HG02610 (cell line): ENCODE measurements around the gene SLC25A46.
"Not testable (repeated sequence)": the region's sequence is repeated elsewhere in the genome, so short reads cannot be mapped to it uniquely, and the experiment has no call there.

Experiments used
- ATAC-seq: cut with Tn5 transposase; IDR thresholded peaks from one replicate; pipeline ENCODE4 v1.9.1; 2021; ENCODE audit warnings: mild to moderate bottlenecking, moderate library complexity; ENCODE audit not compliant: unreplicated experiment

SLC25A46 gene

DNA sequence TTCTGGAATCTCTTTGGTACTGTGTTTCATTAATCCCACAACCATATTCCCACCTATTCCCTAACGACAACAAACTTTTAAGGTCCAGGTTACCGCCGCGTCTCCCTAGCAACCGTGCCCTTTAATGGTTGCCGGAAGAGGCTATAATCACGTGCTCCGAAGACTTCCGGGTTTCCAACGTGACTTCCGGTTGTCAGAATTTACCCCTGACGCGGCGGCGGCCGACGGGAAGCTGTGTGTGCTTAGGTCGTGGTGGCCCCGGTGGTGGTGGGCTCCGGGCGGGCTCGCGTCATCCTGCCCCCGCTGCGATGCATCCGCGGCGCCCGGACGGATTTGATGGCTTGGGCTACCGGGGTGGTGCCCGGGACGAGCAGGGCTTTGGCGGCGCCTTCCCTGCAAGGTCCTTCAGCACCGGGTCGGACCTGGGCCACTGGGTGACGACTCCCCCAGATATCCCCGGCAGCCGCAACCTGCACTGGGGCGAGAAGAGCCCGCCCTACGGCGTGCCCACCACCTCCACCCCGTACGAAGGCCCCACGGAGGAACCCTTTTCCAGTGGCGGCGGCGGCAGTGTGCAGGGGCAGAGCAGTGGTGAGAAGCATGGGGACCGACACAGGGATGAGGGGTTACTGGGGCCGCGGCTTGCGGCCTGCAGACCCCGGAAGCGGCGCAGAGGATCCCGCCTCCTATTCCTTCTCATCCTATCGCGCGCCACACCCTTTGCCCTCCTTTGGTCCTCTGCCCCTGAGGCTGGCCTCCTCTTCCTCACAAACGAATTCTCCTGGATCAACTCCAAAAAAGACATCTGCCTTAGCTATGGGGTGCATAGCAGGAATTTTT is at the start of gene SLC25A46:
Gene SLC25A46, plus strand, starts transcription at position 196 of the 840 bp plus-strand sequence. Its CDS starts 113 bp downstream, at position 309.
- peak; percentile 98 for ATAC-seq

DNA sequence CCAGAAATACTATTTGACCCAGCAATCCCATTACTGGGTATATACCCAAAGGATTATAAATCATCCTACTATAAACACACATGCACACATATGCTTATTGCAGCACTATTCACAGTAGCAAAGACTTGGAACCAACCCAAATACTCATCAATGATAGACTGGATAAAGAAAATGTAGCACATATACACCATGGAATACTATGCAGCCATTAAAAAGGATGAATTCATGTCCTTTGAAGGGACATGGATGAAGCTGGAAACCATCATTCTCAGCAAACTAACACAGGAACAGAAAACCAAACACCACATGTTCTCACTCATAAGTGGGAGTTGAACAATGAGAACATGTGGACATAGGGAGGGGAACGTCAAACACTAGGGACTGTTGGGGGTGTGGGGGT is 48.2 kb upstream of the SLC25A46 start:
- not testable (repeated sequence) for ATAC-seq

DNA sequence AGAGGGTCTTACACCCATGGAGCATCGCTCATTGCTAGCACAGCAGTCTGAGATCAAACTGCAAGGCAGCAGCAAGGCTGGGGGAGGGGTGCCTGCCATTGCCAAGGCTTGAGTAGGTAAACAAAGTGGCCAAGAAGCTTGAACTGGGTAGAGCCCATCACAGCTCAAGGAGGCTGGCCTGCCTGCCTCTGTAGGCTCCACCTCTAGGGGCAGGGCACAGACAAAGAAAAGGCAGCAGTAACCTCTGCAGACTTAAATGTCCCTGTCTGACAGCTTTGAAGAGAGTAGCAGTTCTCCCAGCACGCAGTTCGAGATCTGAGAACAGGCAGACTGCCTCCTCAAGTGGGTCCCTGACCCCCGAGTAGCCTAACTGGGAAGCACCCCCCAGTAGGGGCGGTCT is 46.1 kb upstream of the SLC25A46 start:
- ATAC-seq, result not testable (repeated sequence)

DNA sequence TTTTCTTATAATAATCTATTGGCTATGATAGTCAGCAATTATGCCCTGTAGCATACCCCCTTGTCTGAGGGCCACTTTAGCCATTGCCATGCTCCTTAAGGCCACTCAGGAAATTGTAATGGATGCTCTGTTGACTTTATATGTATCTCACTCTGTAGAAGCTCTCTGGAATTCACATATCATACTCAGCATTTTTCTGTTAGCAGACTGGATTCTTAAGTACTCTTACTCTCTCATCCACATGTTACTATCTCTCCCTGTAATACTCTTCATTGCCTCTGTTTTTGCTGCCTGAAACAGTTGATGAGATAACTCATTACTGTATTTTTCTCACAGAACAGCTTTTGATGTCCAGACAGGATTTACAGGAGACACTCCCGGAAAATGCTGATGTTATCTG is 36.5 kb upstream of the SLC25A46 start:
- ATAC-seq, result no peak

DNA sequence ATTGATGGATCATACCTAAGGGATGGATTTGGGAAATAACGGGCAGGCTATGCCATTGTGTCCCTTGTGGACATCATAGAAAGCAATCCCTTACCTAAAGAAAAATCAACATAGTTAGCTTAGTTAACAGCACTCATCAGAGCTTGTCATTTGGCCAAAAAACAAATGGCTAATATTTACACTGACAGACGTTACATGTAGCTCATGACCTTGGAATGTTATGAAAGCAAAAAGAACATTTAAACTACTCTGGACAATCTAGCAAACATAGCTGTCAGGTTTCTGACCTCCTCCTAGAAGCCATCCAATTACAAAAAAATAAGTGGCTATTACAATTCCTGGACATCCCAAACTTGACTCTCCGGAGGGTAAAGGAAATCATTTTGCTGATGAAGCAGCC is 36.1 kb upstream of the SLC25A46 start:
- ATAC-seq, result no peak

DNA sequence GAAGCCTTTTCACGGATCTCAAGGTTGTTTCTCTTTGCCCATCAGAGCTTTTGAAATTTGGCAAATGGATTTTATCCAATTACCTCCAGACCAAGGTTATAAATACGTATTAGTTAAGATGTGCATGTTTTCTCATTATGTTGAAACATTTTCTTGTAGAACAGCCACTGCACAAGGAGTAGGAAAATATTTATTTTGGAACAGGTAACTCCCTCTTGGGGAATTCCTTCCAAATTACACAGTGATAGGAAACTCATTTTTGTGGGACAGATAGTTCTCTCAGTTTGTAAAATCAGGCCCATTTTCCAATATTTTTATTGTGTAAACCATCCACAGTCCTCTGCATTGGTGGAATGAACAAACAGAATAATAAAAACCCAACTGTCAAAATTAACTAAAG is 35.3 kb upstream of the SLC25A46 start:
- ATAC-seq, result no peak

DNA sequence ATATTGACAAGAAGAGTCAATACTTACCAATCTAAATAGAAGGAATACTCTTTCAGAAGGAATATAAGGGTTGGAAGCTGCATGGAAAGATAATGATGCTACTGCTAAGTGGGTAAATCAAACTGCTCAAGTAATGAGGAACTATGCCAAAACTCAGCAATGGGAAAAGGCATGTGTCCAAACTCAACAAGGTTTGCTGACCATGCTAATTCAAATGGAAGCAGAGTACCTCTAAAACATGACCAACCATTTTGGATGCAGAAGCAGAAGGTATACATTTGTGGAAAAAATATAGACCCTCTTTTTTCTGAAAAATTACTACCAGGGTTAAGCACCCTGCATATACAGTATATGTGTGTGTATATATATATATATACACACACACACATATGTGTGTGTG is 33.5 kb upstream of the SLC25A46 start:
- ATAC-seq, result no peak

DNA sequence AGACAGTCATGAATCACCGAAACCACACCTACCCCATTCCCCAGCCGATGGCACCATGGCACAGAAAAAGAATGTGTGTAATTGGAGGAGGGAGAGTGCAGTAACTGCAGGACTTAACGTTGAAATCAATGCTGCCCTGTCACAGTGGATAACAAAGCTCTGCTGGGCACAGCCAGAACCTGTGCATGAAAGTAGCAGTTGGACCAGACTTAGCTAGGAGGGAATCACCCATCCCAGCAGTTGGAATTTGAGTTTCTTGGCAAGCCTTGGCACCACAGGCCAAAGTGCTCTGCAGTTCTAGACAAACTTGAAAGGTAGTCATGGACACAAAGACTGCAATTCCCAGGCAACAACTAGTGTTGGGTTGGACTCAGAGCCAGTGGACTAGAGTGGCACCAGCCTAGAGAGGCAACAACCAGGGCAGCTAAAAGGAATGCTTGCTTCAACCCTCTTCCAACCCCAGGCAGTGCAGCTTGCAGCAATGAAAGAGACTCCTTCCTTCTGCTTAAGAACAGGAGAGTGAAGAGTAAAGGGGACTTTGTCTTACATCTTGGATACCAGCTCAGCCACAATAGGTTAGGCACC is 31.5 kb upstream of the SLC25A46 start:
- ATAC-seq, result no peak

DNA sequence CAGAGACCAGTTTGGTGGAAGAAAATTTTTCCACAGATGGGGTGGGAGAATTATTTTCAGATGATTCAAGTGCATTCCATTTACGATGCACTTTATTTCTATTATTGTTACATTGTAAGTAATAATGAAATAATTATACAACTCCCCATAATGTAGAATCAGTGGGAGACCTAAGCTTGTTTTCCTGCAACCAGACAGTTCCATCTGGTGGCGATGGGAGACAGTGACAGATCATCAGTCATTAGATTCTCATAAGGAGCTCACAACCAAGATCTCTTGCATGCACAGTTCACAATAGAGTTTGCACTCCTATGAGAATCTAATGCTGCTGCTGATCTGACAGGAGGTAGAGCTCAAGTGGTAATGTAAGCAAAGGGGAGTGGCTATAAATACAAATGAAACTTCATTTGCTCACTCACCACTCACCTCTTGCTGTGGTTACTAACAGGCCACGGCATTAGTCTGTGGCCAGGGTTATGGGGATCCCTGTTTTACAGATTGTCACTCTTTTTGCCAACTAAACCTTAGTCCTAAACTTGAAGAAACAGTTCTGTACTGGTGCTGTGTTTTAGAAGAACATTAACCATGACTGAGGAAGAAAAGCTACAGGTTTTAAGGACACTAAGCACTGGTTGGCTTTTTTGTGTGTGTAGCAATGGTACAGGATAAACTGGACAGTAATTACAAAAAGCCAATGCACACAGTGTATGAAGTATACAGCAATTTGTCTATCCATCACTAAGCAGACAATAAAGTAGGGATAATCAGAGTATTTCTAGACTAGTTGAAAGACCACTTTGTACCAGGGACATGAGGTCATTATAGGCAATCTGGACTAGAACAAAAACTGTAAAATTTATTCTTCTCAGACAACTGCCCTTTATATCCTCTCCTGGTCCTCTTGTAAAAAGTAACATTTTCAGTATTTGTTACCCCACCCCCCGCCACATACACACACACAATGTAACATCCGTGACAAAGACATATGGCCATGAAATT is 22.3 kb upstream of the SLC25A46 start:
- peak; percentile 79 for ATAC-seq

DNA sequence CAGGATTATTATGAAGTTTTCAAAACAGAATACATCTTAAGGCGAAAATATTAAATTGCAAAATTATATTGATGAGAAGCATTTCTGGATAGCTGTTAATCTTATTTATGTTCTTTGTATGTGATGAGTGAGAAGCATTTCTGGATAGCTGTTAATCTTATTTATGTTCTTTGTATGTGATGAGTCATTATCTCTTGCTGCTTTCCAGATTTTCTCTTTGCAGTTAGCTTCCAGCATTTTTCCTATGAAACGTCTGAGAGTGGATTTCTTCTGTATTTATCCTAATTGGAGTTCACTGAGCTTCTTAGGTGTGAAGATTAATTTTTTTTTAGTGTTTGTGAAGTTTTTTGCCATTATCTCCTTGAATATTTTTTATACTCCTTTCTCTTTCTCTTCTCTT is 20.5 kb upstream of the SLC25A46 start:
- ATAC-seq, result no peak

DNA sequence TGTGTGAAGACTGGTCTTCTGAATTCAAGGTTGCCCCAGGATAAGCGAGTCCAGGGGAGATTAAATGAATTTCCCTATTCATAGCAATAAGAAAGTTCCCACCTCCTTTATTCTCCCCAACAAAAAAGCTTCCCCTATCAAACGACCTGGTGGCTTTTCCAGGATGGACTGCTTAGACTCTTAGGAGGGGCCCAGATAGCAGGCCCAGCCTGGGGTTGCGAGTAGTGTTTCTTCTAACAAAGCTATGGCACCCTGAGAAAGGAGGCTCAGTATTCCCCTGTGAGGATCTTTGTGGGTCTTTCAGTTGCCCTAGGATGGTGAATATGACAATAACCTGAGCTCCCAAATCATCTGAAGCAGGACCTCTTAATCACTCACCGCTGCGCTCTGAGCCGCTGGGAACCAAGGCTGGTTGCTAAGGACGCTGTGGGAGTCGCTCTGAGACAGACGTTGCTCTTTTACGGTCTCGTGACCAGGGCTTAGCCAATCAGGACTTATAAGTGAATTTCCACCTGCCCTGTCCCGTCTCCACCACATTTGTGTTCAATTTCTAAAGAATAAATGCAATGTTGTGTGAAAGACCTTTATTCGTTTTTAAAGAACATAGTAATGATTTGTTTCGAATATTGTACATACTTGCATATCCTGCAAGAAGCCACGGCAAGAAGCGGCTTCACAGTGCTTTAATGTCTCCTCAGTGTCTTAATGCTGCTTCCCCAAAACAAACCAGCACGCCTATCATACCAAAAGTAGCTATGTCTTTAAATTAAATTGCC is 12.4 kb upstream of the SLC25A46 start, which contains the start of gene TMEM232:
Gene TMEM232, minus strand, starts transcription at position 423 of the 776 bp plus-strand sequence. CDS start 59,319 bp downstream, outside the sequence.
- ATAC-seq, result peak; percentile 100

DNA sequence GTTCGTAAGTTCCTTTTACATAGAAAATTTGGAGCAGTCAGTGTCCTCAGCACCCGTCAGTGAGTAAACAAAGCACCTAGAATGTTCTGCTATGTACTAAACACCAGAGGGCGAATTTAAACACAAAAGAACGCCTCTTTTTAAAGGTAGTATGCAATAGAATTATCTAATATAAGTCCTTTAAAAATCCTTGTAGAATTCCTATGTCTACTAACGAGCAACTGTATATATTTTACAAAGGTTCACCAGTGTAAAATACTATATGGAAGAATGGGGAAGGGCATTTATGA is 11.8 kb upstream of the SLC25A46 start:
- ATAC-seq, result peak; percentile 49

DNA sequence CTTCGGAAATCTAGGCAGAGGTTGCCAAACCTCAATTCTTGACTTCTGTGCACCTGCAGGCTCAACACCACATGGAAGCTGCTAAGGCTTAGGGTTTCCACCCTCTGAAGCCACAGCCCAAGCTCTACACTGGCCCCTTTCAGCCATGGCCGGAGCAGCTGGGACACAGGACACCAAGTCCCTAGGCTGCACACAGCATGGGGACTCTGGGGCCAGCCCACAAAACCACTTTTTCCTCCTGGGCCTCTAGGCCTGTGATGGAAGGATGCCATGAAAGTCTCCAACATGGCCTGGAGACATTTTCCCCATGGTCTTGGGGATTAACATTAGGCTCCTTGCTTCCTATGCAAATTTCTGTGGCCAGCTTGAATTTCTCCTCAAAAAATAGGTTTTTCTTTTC is 7.3 kb upstream of the SLC25A46 start:
- ATAC-seq, result not testable (repeated sequence)

DNA sequence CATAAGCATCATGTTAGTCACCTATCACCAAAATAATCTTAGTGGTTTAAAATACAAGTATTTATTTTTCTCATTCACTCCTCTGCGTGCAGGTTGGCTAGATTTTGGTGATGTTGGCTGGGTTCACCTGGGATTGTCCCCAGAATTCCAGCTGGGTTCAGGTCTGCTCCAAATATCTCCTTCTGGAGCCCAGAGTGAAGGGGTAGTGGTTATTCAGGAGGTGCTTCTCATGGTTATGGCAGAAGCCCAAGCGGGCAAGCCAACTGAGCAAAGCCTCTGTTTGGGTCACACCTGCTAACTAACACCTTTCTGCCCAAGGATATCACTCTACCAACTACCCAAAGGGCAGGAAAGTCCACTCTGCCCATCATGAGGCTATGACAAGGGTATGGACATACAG is 4.7 kb upstream of the SLC25A46 start:
- ATAC-seq, result no peak

DNA sequence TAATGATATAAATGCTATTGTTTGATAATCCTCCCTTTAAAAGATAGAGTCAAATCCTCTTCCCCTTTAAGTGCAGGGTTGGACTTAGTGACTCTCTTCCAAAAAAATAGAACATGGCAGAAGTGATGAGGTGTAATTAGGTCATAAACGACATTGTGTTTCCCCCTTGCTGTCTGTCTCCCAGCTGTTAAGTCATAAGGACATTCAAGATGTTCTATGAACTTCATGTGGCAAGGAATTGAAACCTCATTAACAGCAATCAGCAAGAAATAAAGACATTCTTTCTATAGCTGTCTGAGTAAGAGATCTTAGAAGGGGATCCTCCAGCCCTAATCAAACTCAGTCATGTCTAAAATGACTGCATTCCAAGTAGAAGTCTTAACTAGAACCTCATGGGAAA is 3.3 kb upstream of the SLC25A46 start:
- ATAC-seq, result no peak

DNA sequence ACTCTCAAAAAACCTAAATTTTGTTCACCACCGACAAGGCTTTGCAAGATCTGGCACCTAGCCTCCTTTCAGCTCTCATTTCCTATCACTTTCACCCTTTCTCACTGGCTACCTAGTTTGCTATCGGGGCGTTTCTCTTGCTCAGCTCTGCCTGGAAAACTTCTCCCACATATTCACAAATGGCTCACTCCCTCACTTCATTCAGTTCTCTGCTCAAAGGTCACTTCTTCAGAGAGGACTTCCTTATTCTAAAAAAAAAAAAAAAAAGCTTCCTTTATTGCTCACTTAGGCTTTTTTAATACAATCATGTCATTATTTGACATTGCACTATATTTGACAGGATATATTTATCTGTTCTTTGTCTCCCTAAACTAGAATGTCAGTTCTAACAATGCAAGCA is 2.1 kb upstream of the SLC25A46 start:
- no peak for ATAC-seq

DNA sequence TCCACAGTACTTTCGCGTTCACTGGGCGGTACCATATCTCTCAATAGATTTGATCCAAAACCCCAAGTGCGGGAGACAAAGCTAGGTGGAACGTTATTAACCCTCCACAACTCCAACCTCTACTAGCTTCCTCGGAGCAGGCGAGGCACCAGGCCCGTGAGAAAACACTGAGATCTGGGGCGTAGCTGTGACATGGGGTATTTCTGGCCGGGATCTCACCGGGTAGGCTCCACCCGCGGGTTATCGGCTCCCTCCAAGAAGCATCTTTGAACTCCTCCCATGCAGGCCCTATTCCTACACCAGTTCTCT is 350 bp upstream of the SLC25A46 start:
- peak; percentile 64 for ATAC-seq

DNA sequence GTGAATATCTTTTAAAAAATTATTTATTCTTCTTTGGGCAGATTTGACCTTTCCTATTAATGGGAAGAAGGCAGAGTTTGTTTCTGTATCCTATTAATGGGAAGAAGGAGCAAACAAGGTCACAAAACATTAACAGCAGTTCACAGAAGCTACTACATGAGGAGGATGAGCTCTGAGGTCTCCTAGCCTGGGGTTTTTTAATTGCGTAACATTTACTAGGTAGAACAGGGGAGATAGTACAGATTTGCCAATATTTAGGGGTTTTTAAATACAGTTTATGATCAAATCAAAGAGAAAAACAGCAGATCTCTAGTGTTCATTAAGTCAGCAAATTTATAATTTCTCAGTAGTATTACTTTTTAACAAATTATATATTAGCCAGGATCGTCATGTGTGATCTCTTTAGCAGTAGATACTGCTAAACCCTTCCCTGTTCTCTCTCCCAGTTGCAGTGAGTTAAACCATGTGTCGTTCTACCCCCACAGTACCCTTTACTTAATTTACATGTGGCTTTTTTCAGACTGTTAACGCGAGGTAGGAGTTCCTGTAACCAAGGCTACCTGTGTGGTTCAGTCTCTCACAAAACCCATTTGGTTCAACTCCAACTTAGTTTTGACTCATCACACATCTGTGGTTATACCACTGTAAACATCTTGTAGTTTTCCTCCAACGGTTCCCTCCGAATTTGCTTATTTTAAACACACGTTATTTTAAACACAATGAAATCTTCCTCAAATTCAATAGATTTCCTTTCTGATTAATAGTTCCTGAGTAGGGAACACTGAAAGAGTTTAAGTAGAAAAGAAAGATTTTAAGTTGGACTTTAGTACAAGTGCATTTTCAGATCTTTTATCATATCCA is 13.3 kb downstream of the SLC25A46 start:
- peak; percentile 98 for ATAC-seq

DNA sequence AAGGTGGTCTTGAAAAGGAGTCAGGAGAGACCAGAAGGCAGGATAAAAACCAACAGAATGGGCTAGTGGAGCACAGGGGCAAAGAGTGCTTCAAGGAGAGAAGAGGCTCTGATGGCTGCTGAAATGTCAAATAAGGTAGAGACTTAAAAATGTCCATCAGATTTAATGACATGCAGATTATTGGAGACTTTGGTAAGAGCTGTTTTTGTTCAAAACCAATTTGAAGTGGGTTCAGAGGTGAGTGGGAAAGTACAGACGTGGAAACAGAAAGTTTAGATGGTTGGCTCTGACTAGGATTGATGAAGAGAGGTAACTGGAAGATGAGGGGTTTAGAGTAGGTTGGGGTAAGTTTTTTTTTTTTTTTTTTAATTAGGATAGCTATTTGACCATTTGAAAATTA is 14.1 kb downstream of the SLC25A46 start:
- peak; percentile 18 for ATAC-seq

DNA sequence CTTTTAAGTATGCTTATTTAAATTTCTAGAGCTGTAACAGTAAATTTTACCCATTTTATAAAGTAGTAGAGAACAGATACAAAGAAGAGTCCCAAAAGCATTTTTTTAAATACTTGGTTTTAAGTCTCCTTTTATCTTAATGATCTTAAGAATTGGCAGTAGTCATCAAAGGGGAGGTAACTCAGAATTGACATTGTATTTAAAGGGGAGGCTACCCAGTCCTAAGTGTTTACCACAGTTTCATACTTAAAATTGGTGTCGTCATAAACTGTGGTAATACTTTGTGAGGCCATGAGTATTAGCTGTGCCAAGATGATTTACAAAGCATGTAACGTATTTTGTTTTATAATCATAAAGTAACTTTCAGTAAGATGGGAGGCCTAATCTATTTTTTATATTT is 14.8 kb downstream of the SLC25A46 start:
- no peak for ATAC-seq
